ENCODE data around the gene CYSLTR2.
A peak's percentile ranks its signal among the peaks of the same experiment; 100 is the strongest.
"Not testable (repeated sequence)": the region's sequence is repeated elsewhere in the genome, so short reads cannot be mapped to it uniquely, and the experiment has no call there.

CYSLTR2 gene

GRCh38 chr13:48667136-48667535 is 13.4 kb downstream of the CYSLTR2 start:
- peaks cover 4% of the 10 kb centered on the region for H3K27me3 ChIP-seq (ENCODE audit: control insufficient read depth, insufficient read depth, low read length)
- peaks cover 5% of the 10 kb centered on the region for H3K9me3 ChIP-seq (replicated peaks; ENCODE audit: low read length)
- no peaks in the 10 kb centered on the region for H3K36me3 ChIP-seq (ENCODE audit: insufficient read depth, low read length)
- H3K4me1 ChIP-seq (ENCODE audit: control insufficient read depth, insufficient read depth, low read length): no peaks in the 10 kb centered on the region
- H3K4me3 ChIP-seq (ENCODE audit: low read length): no peak overlapping the region
- no peak overlapping the region for H3K9ac ChIP-seq (ENCODE audit: low read depth, low read length)
- H3K4me2 ChIP-seq (ENCODE audit: low read length): no peak overlapping the region

- not testable (repeated sequence) for H3K9ac ChIP-seq (ENCODE audit: low read depth, low read length); H3K4me2 ChIP-seq (ENCODE audit: low read length); H3K9me3 ChIP-seq (replicated peaks; ENCODE audit: low read length); H3K36me3 ChIP-seq (ENCODE audit: insufficient read depth, low read length); H3K4me3 ChIP-seq (ENCODE audit: low read length); H3K4me1 ChIP-seq (ENCODE audit: control insufficient read depth, insufficient read depth, low read length)
- H3K27me3 ChIP-seq (ENCODE audit: control insufficient read depth, insufficient read depth, low read length): peaks cover 11% of the 10 kb centered on the region
These were observed 17.7 kb downstream of the CYSLTR2 start for GRCh38 chr13:48671421-48671820.

- Histone ChIP-seq H3K4me1 (ENCODE audit: control insufficient read depth, insufficient read depth, low read length) (no peaks in the 10 kb centered on the region), H3K4me3 (ENCODE audit: low read length) (no peak overlapping the region), H3K27me3 (ENCODE audit: control insufficient read depth, insufficient read depth, low read length) (peaks cover 32% of the 10 kb centered on the region), H3K9me3 (replicated peaks; ENCODE audit: low read length) (no peaks in the 10 kb centered on the region), H3K9ac (ENCODE audit: low read depth, low read length) (no peak overlapping the region), H3K4me2 (ENCODE audit: low read length) (no peak overlapping the region), H3K36me3 (ENCODE audit: insufficient read depth, low read length) (no peaks in the 10 kb centered on the region)
These were observed 21.5 kb downstream of the CYSLTR2 start for GRCh38 chr13:48675247-48675646.

- no peaks in the 10 kb centered on the region for H3K4me1 ChIP-seq (ENCODE audit: control insufficient read depth, insufficient read depth, low read length)
These were observed 24.6 kb downstream of the CYSLTR2 start for GRCh38 chr13:48678316-48678715.

GRCh38 chr13:48679941-48680680 is 26.4 kb downstream of the CYSLTR2 start:
- no peak overlapping the region for H3K9ac ChIP-seq (ENCODE audit: low read depth, low read length)
- H3K27me3 ChIP-seq (ENCODE audit: control insufficient read depth, insufficient read depth, low read length): peaks cover 43% of the 10 kb centered on the region
- peak overlapping the region; percentile 55 for H3K4me3 ChIP-seq (ENCODE audit: low read length)
- no peaks in the 10 kb centered on the region for H3K9me3 ChIP-seq (replicated peaks; ENCODE audit: low read length)
- H3K36me3 ChIP-seq (ENCODE audit: insufficient read depth, low read length): no peaks in the 10 kb centered on the region
- no peaks in the 10 kb centered on the region for H3K4me1 ChIP-seq (ENCODE audit: control insufficient read depth, insufficient read depth, low read length)
- H3K4me2 ChIP-seq (ENCODE audit: low read length): peak overlapping the region; percentile 67

More at GRCh38 chr13:48678316-48678715, 24.6 kb downstream of the CYSLTR2 start:
- Histone ChIP-seq H3K4me2 (ENCODE audit: low read length) (no peak overlapping the region), H3K9ac (ENCODE audit: low read depth, low read length) (no peak overlapping the region), H3K36me3 (ENCODE audit: insufficient read depth, low read length) (no peaks in the 10 kb centered on the region), H3K27me3 (ENCODE audit: control insufficient read depth, insufficient read depth, low read length) (peaks cover 40% of the 10 kb centered on the region), H3K4me3 (ENCODE audit: low read length) (no peak overlapping the region), H3K9me3 (replicated peaks; ENCODE audit: low read length) (no peaks in the 10 kb centered on the region)

- no peaks in the 10 kb centered on the region for H3K36me3 ChIP-seq (ENCODE audit: insufficient read depth, low read length)
- no peaks in the 10 kb centered on the region for H3K4me1 ChIP-seq (ENCODE audit: control insufficient read depth, insufficient read depth, low read length)
- H3K9ac ChIP-seq (ENCODE audit: low read depth, low read length): no peak overlapping the region
- no peaks in the 10 kb centered on the region for H3K9me3 ChIP-seq (replicated peaks; ENCODE audit: low read length)
- no peak overlapping the region for H3K4me3 ChIP-seq (ENCODE audit: low read length)
- peak overlapping the region; percentile 67 for H3K4me2 ChIP-seq (ENCODE audit: low read length)
- peaks cover 43% of the 10 kb centered on the region for H3K27me3 ChIP-seq (ENCODE audit: control insufficient read depth, insufficient read depth, low read length)
These were observed 27.1 kb downstream of the CYSLTR2 start for GRCh38 chr13:48680756-48681392.

GRCh38 chr13:48681905-48682304 is 28.2 kb downstream of the CYSLTR2 start:
- Histone ChIP-seq H3K4me3 (ENCODE audit: low read length) (no peak overlapping the region), H3K9ac (ENCODE audit: low read depth, low read length) (no peak overlapping the region), H3K4me2 (ENCODE audit: low read length) (no peak overlapping the region), H3K27me3 (ENCODE audit: control insufficient read depth, insufficient read depth, low read length) (peaks cover 50% of the 10 kb centered on the region), H3K9me3 (replicated peaks; ENCODE audit: low read length) (no peaks in the 10 kb centered on the region), H3K4me1 (ENCODE audit: control insufficient read depth, insufficient read depth, low read length) (no peaks in the 10 kb centered on the region), H3K36me3 (ENCODE audit: insufficient read depth, low read length) (no peaks in the 10 kb centered on the region)

- Histone ChIP-seq H3K4me3 (ENCODE audit: low read length) (no peak overlapping the region), H3K4me2 (ENCODE audit: low read length) (no peak overlapping the region), H3K36me3 (ENCODE audit: insufficient read depth, low read length) (no peaks in the 10 kb centered on the region), H3K9ac (ENCODE audit: low read depth, low read length) (no peak overlapping the region), H3K4me1 (ENCODE audit: control insufficient read depth, insufficient read depth, low read length) (no peaks in the 10 kb centered on the region), H3K27me3 (ENCODE audit: control insufficient read depth, insufficient read depth, low read length) (peaks cover 49% of the 10 kb centered on the region), H3K9me3 (replicated peaks; ENCODE audit: low read length) (no peaks in the 10 kb centered on the region)
These were observed 28.7 kb downstream of the CYSLTR2 start for GRCh38 chr13:48682436-48682835.

GRCh38 chr13:48686636-48687210 is 33.0 kb downstream of the CYSLTR2 start:
- Histone ChIP-seq H3K4me2 (ENCODE audit: low read length) (no peak overlapping the region), H3K27me3 (ENCODE audit: control insufficient read depth, insufficient read depth, low read length) (peaks cover 26% of the 10 kb centered on the region), H3K36me3 (ENCODE audit: insufficient read depth, low read length) (no peaks in the 10 kb centered on the region), H3K9me3 (replicated peaks; ENCODE audit: low read length) (no peaks in the 10 kb centered on the region), H3K4me3 (ENCODE audit: low read length) (no peak overlapping the region), H3K4me1 (ENCODE audit: control insufficient read depth, insufficient read depth, low read length) (no peaks in the 10 kb centered on the region), H3K9ac (ENCODE audit: low read depth, low read length) (no peak overlapping the region)

GRCh38 chr13:48687249-48687648 is 33.5 kb downstream of the CYSLTR2 start:
- no peak overlapping the region for H3K9ac ChIP-seq (ENCODE audit: low read depth, low read length)
- H3K27me3 ChIP-seq (ENCODE audit: control insufficient read depth, insufficient read depth, low read length): peaks cover 26% of the 10 kb centered on the region

GRCh38 chr13:48693998-48694397 is 40.3 kb downstream of the CYSLTR2 start:
- H3K9me3 ChIP-seq (replicated peaks; ENCODE audit: low read length): no peaks in the 10 kb centered on the region

More at GRCh38 chr13:48687249-48687648, 33.5 kb downstream of the CYSLTR2 start:
- Histone ChIP-seq H3K4me1 (ENCODE audit: control insufficient read depth, insufficient read depth, low read length) (no peaks in the 10 kb centered on the region), H3K4me2 (ENCODE audit: low read length) (no peak overlapping the region), H3K4me3 (ENCODE audit: low read length) (no peak overlapping the region), H3K36me3 (ENCODE audit: insufficient read depth, low read length) (no peaks in the 10 kb centered on the region), H3K9me3 (replicated peaks; ENCODE audit: low read length) (no peaks in the 10 kb centered on the region)

More at GRCh38 chr13:48693998-48694397, 40.3 kb downstream of the CYSLTR2 start:
- H3K4me1 ChIP-seq (ENCODE audit: control insufficient read depth, insufficient read depth, low read length): no peaks in the 10 kb centered on the region
- no peak overlapping the region for H3K4me2 ChIP-seq (ENCODE audit: low read length)
- peaks cover 27% of the 10 kb centered on the region for H3K27me3 ChIP-seq (ENCODE audit: control insufficient read depth, insufficient read depth, low read length)
- H3K9ac ChIP-seq (ENCODE audit: low read depth, low read length): no peak overlapping the region
- no peaks in the 10 kb centered on the region for H3K36me3 ChIP-seq (ENCODE audit: insufficient read depth, low read length)
- no peak overlapping the region for H3K4me3 ChIP-seq (ENCODE audit: low read length)
